WTC11 (cell line): Measurements from ENCODE around the gene SNX32. TPM values are rescaled to one million over a fixed set of nuclear protein-coding genes. Genes with fewer than 3 reads are reported as not detected.

Source experiments
- ATAC-seq: fragments of 200-7000 bp; cut with Tn5 transposase; 2 replicates; pipeline ENCODE4 v1.10.0; 2021; ENCODE audit warnings: mild to moderate bottlenecking, moderate library complexity
- CTCF ChIA-PET: fragments of 300-600 bp; sonication (Branson Sonifier 250); formaldehyde crosslinking; loops from one replicate; lab custom pipeline; 2021; ENCODE audit warnings: antibody characterized with exemption; lab: Charles Lee
- POLR2A ChIA-PET: fragments of 350-600 bp; sonication (Branson Sonifier 250); formaldehyde crosslinking; loops from one replicate; lab custom pipeline; 2021; ENCODE audit warnings: antibody characterized with exemption; lab: Charles Lee
- DNase-seq: peaks from one replicate; pipeline ENCODE4 v3.0.0; 2021; ENCODE audit warnings: low spot score
- H3K27ac Mint-ChIP-seq: 2 replicates; pipeline ENCODE4 v1.8.0; 2021; ENCODE audit warnings: mixed read lengths
- H3K27me3 Mint-ChIP-seq: 2 replicates; pipeline ENCODE4 v1.8.0; 2021; ENCODE audit warnings: low read depth, mild to moderate bottlenecking, moderate library complexity, mixed read lengths
- H3K36me3 Mint-ChIP-seq: 2 replicates; pipeline ENCODE4 v1.8.0; 2021; ENCODE audit warnings: mixed read lengths
- H3K4me1 Mint-ChIP-seq: 2 replicates; pipeline ENCODE4 v1.8.0; 2022; ENCODE audit warnings: mixed read lengths
- H3K4me3 Mint-ChIP-seq: 2 replicates; pipeline ENCODE4 v1.8.0; 2021; ENCODE audit warnings: mild to moderate bottlenecking, moderate library complexity, mixed read lengths
- H3K9me3 Mint-ChIP-seq: 2 replicates; pipeline ENCODE4 v1.8.0; 2021; ENCODE audit warnings: mixed read lengths
- ATF1 ChIP-seq: sonication (generic); formaldehyde crosslinking; IDR thresholded peaks from 2 replicates; pipeline ENCODE4 v1.8.1; 2023; ENCODE audit warnings: mild to moderate bottlenecking, moderate library complexity, missing genetic modification reagents
- ETV6 ChIP-seq: sonication (generic); formaldehyde crosslinking; IDR thresholded peaks from 2 replicates; pipeline ENCODE4 v1.8.1; 2022; ENCODE audit warnings: mild to moderate bottlenecking, missing genetic modification reagents
- FOXJ3 ChIP-seq: sonication (generic); formaldehyde crosslinking; IDR thresholded peaks from 2 replicates; pipeline ENCODE4 v1.9.0; 2021; ENCODE audit warnings: missing genetic modification reagents, mild to moderate bottlenecking, borderline replicate concordance
- GTF2I ChIP-seq: fragments of 250-450 bp; sonication (Bioruptor Pico); conservative IDR thresholded peaks from 2 replicates; pipeline ENCODE4 v1.4.0; 2021; ENCODE audit warnings: mild to moderate bottlenecking
- IRF2 ChIP-seq: sonication (generic); formaldehyde crosslinking; IDR thresholded peaks from 2 replicates; pipeline ENCODE4 v1.8.0; 2022; ENCODE audit warnings: low read depth, missing genetic modification reagents, borderline replicate concordance
- KAT7 ChIP-seq: sonication (generic); formaldehyde crosslinking; IDR thresholded peaks from 2 replicates; pipeline ENCODE4 v1.8.1; 2023; ENCODE audit warnings: missing genetic modification reagents, mild to moderate bottlenecking, borderline replicate concordance
- MYBL2 ChIP-seq: sonication (generic); formaldehyde crosslinking; IDR thresholded peaks from 2 replicates; pipeline ENCODE4 v1.8.1; 2023; ENCODE audit warnings: mild to moderate bottlenecking, moderate library complexity, missing genetic modification reagents
- NFE2L1 ChIP-seq: sonication (generic); formaldehyde crosslinking; IDR thresholded peaks from 2 replicates; pipeline ENCODE4 v1.8.1; 2023; ENCODE audit warnings: missing genetic modification reagents
- OVOL2 ChIP-seq: fragments of 250-450 bp; sonication (Bioruptor Pico); IDR thresholded peaks from 2 replicates; pipeline ENCODE4 v1.9.0; 2021; ENCODE audit warnings: mild to moderate bottlenecking, borderline replicate concordance
- PRRX2 ChIP-seq: fragments of 250-450 bp; sonication (Bioruptor Pico); IDR thresholded peaks from 2 replicates; pipeline ENCODE4 v1.8.0; 2021; ENCODE audit warnings: mild to moderate bottlenecking
- RORB ChIP-seq: fragments of 250-450 bp; sonication (Bioruptor Pico); IDR thresholded peaks from 2 replicates; pipeline ENCODE4 v1.9.0; 2021; ENCODE audit warnings: mild to moderate bottlenecking
- SMAD4 ChIP-seq: sonication (generic); formaldehyde crosslinking; IDR thresholded peaks from 2 replicates; pipeline ENCODE4 v1.8.0; 2022; ENCODE audit warnings: mild to moderate bottlenecking, missing genetic modification reagents
- TCF7 ChIP-seq: sonication (generic); formaldehyde crosslinking; IDR thresholded peaks from 2 replicates; pipeline ENCODE4 v1.8.0; 2022; ENCODE audit warnings: mild to moderate bottlenecking, low read depth, missing genetic modification reagents, moderate library complexity
- TEAD4 ChIP-seq: sonication (generic); formaldehyde crosslinking; IDR thresholded peaks from 2 replicates; pipeline ENCODE4 v1.8.0; 2022; ENCODE audit warnings: mild to moderate bottlenecking, missing genetic modification reagents
- ZBTB21 ChIP-seq: sonication (generic); formaldehyde crosslinking; IDR thresholded peaks from 2 replicates; pipeline ENCODE4 v1.8.1; 2023; ENCODE audit warnings: mild to moderate bottlenecking, missing genetic modification reagents, borderline replicate concordance
- ZNF138 ChIP-seq: sonication (generic); formaldehyde crosslinking; conservative IDR thresholded peaks from 2 replicates; pipeline ENCODE4 v1.8.1; 2022; ENCODE audit warnings: mild to moderate bottlenecking, moderate library complexity, missing genetic modification reagents
- ZNF219 ChIP-seq: sonication (generic); formaldehyde crosslinking; IDR thresholded peaks from 2 replicates; pipeline ENCODE4 v1.8.0; 2023; ENCODE audit warnings: missing genetic modification reagents, mild to moderate bottlenecking, borderline replicate concordance
- ZNF263 ChIP-seq: sonication (generic); formaldehyde crosslinking; IDR thresholded peaks from 2 replicates; pipeline ENCODE4 v1.8.1; 2022; ENCODE audit warnings: low read depth, mild to moderate bottlenecking, moderate library complexity, missing genetic modification reagents
- ZNF416 ChIP-seq: fragments of 250-450 bp; sonication (Bioruptor Pico); IDR thresholded peaks from 2 replicates; pipeline ENCODE4 v1.9.0; 2021; ENCODE audit warnings: mild to moderate bottlenecking, inconsistent platforms
- ZNF423 ChIP-seq: fragments of 250-450 bp; sonication (Bioruptor Pico); IDR thresholded peaks from 2 replicates; pipeline ENCODE4 v2.1.2; 2022; ENCODE audit warnings: mild to moderate bottlenecking, moderate library complexity
- total RNA-seq: library from RNA; stranded (reverse); gene quantifications from 3 replicates; pipeline ENCODE4 v1.2.3, GENCODE V29; 2021
- TF ChIP-seq, protein P1 (sequence below): sonication (generic); formaldehyde crosslinking; IDR thresholded peaks from 2 replicates; pipeline ENCODE4 v1.8.1; 2023; ENCODE audit warnings: mild to moderate bottlenecking, missing genetic modification reagents
- TF ChIP-seq, protein P2 (sequence below): sonication (generic); formaldehyde crosslinking; IDR thresholded peaks from 2 replicates; pipeline ENCODE4 v1.8.1; 2023; ENCODE audit warnings: mild to moderate bottlenecking, missing genetic modification reagents
- TF ChIP-seq, protein P3 (sequence below): sonication (generic); formaldehyde crosslinking; IDR thresholded peaks from 2 replicates; pipeline ENCODE4 v1.8.1; 2022; ENCODE audit warnings: missing genetic modification reagents, borderline replicate concordance
- TF ChIP-seq, protein P4 (sequence below): fragments of 250-450 bp; sonication (Bioruptor Pico); IDR thresholded peaks from 2 replicates; pipeline ENCODE4 v2.1.2; 2022; ENCODE audit warnings: mild to moderate bottlenecking, moderate library complexity
- TF ChIP-seq, protein P5 (sequence below): sonication (generic); formaldehyde crosslinking; IDR thresholded peaks from 2 replicates; pipeline ENCODE4 v1.8.1; 2022; ENCODE audit warnings: low read depth, mild to moderate bottlenecking, moderate library complexity, missing genetic modification reagents, borderline replicate concordance

Gene SNX32
- total RNA-seq, 1 experiment from 2014 or later: 2.9 TPM

DNA sequence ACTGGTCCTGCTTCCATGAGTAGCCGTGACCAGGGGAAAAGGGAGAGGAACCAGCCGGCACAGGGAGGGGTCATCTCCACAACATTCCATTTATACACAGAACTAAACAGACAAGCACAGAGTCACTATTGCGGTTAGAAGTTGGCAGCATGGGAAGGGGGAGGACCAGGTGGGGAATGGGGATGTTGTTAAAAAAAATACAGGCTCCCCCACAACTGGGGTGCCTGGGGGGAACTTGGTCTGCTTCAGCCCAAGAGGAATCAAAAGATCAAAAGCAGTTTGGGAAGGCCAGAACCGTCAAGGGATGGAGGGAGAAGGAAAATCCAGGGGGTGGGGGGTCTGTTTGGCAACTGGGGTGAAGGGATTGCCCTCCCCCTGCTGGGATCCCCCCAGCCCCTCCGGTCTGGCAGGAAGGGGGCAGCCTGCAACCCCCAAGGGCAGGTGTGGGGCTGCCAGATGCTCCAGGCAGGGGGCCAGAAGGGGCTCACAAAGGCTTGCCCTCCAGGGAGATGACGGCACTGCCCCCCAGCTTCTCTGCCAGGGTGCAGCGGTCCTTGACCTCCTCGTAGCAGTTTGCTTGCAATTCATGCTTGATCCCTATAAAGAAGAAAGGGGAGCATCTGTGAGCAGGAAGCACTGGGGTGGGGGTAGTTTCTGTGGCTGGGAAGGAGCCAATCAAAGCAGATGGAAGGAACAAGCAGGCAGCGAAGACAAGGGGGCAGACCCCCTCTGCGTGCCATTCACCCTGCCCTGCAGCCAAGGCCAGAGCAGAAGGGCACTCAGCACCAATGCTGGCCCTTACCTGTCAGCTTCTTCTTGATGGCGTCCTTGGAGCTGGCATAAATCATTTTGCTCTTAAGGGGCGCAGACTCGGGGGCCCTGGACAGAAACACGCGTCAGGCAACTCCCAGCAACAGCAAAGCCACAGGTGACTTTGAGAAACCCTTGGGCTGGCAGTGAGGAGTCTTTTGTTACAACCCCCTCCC lies 21.4 kb downstream of the SNX32 start:
- peaks cover 15% of the 10 kb centered on the region for H3K4me1 Mint-ChIP-seq
- TF ChIP-seq KAT7 (CRISPR knock-in tag) (no peak), SMAD4 (CRISPR knock-in tag) (no peak), RORB (no peak), ZNF416 (CRISPR knock-in tag) (no peak), GTF2I (CRISPR knock-in tag) (no peak), FOXJ3 (CRISPR knock-in tag) (no peak), MYBL2 (no peak), ZNF263 (no peak), ETV6 (CRISPR knock-in tag) (no peak)
- TF ChIP-seq, protein P1, sequence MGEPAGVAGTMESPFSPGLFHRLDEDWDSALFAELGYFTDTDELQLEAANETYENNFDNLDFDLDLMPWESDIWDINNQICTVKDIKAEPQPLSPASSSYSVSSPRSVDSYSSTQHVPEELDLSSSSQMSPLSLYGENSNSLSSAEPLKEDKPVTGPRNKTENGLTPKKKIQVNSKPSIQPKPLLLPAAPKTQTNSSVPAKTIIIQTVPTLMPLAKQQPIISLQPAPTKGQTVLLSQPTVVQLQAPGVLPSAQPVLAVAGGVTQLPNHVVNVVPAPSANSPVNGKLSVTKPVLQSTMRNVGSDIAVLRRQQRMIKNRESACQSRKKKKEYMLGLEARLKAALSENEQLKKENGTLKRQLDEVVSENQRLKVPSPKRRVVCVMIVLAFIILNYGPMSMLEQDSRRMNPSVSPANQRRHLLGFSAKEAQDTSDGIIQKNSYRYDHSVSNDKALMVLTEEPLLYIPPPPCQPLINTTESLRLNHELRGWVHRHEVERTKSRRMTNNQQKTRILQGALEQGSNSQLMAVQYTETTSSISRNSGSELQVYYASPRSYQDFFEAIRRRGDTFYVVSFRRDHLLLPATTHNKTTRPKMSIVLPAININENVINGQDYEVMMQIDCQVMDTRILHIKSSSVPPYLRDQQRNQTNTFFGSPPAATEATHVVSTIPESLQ: no peak
- TF ChIP-seq, protein P2, sequence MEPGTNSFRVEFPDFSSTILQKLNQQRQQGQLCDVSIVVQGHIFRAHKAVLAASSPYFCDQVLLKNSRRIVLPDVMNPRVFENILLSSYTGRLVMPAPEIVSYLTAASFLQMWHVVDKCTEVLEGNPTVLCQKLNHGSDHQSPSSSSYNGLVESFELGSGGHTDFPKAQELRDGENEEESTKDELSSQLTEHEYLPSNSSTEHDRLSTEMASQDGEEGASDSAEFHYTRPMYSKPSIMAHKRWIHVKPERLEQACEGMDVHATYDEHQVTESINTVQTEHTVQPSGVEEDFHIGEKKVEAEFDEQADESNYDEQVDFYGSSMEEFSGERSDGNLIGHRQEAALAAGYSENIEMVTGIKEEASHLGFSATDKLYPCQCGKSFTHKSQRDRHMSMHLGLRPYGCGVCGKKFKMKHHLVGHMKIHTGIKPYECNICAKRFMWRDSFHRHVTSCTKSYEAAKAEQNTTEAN (CRISPR knock-in tag): no peak
- TF ChIP-seq, protein P3, sequence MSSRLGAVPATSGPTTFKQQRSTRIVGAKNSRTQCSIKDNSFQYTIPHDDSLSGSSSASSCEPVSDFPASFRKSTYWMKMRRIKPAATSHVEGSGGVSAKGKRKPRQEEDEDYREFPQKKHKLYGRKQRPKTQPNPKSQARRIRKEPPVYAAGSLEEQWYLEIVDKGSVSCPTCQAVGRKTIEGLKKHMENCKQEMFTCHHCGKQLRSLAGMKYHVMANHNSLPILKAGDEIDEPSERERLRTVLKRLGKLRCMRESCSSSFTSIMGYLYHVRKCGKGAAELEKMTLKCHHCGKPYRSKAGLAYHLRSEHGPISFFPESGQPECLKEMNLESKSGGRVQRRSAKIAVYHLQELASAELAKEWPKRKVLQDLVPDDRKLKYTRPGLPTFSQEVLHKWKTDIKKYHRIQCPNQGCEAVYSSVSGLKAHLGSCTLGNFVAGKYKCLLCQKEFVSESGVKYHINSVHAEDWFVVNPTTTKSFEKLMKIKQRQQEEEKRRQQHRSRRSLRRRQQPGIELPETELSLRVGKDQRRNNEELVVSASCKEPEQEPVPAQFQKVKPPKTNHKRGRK (CRISPR knock-in tag): no peak

DNA sequence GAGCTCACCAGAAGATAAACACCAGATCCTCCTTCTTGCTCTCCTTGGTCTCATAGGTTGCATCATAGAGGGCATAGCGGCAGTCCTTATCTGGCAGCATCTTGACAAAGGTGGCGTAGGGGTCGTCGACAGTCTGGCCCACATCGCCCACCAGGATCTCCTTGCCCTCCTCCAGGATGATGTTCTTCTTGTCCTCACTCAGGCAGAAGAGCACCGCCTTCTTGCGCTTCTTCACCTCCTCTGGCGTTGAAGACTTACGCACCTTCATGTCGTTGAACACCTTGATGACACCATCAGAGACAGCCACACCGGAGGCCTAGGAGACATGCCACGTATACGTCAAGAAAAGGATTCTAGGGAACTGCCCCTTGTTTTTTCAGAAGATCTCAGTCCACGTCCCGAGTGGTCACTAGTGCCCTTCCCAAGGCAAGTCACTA lies 22.2 kb downstream of the SNX32 start:
- ChIA-PET POLR2A (no interaction called here), CTCF (no interaction called here)
- Mint-ChIP-seq H3K36me3 (peaks cover 53% of the 10 kb centered on the region), H3K4me3 (peak overlapping the region; percentile 91), H3K27me3 (no peaks in the 10 kb centered on the region), H3K9me3 (peaks cover 6% of the 10 kb centered on the region; the same call in 1 of the 2 replicates), H3K27ac (peak overlapping the region; percentile 88), H3K4me1 (peaks cover 13% of the 10 kb centered on the region)
- DNase-seq (no peak), ATAC-seq (no peak)
- TF ChIP-seq ZNF219 (CRISPR knock-in tag): no peak
- TF ChIP-seq, protein P4, sequence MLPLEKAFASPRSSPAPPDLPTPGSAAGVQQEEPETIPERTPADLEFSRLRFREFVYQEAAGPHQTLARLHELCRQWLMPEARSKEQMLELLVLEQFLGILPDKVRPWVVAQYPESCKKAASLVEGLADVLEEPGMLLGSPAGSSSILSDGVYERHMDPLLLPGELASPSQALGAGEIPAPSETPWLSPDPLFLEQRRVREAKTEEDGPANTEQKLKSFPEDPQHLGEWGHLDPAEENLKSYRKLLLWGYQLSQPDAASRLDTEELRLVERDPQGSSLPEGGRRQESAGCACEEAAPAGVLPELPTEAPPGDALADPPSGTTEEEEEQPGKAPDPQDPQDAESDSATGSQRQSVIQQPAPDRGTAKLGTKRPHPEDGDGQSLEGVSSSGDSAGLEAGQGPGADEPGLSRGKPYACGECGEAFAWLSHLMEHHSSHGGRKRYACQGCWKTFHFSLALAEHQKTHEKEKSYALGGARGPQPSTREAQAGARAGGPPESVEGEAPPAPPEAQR (CRISPR knock-in tag): no peak
- TF ChIP-seq NFE2L1 (CRISPR knock-in tag): no peak
- no peak for TF ChIP-seq OVOL2
- TF ChIP-seq ETV6 (CRISPR knock-in tag): no peak
- no peak for TF ChIP-seq ZNF138
- TF ChIP-seq ATF1 (CRISPR knock-in tag): no peak
- no peak for TF ChIP-seq FOXJ3 (CRISPR knock-in tag)
- no peak for TF ChIP-seq ZNF423 (CRISPR knock-in tag)
- TF ChIP-seq, protein P1: no peak
- TF ChIP-seq ZBTB21 (CRISPR knock-in tag): no peak
- TF ChIP-seq, protein P5, sequence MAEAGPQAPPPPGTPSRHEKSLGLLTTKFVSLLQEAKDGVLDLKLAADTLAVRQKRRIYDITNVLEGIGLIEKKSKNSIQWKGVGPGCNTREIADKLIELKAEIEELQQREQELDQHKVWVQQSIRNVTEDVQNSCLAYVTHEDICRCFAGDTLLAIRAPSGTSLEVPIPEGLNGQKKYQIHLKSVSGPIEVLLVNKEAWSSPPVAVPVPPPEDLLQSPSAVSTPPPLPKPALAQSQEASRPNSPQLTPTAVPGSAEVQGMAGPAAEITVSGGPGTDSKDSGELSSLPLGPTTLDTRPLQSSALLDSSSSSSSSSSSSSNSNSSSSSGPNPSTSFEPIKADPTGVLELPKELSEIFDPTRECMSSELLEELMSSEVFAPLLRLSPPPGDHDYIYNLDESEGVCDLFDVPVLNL: no peak
- TF ChIP-seq TCF7 (CRISPR knock-in tag): no peak
- no peak for TF ChIP-seq MYBL2
- TF ChIP-seq PRRX2 (CRISPR knock-in tag): no peak
- TF ChIP-seq IRF2 (CRISPR knock-in tag): no peak
- no peak for TF ChIP-seq TEAD4 (CRISPR knock-in tag)

More for the DNA sequence above, 21.4 kb downstream of the SNX32 start:
- no peak for ATAC-seq
- ChIA-PET POLR2A (no interaction called here), CTCF (no interaction called here)
- no peak for DNase-seq
- Mint-ChIP-seq H3K36me3 (peaks cover 53% of the 10 kb centered on the region), H3K27ac (no peak overlapping the region), H3K9me3 (peaks cover 6% of the 10 kb centered on the region; the same call in 1 of the 2 replicates), H3K27me3 (no peaks in the 10 kb centered on the region), H3K4me3 (peak overlapping the region; percentile 91)
